H9 (cell line): ENCODE results near the gene EIF4G2. TPM values are rescaled to one million over a fixed set of nuclear protein-coding genes. Genes with fewer than 3 reads are reported as not detected.

ENCODE experiments used
- DNase-seq: peaks from one replicate; pipeline ENCODE4 v3.0.0-alpha.2; 2017
- H2AFZ ChIP-seq: one replicate; pipeline ENCODE4 v1.6.1; 2013; ENCODE audit warnings: mild to moderate bottlenecking, low read length, control low read depth, moderate library complexity
- H2AK5ac ChIP-seq: 2 replicates; pipeline ENCODE4 v1.6.1; 2013; ENCODE audit warnings: low read length, control low read depth, mixed read lengths; ENCODE audit not compliant: insufficient read length
- H2BK120ac ChIP-seq: one replicate; pipeline ENCODE4 v1.6.1; 2013; ENCODE audit warnings: low read depth, mild to moderate bottlenecking, low read length, control low read depth, inconsistent platforms; ENCODE audit not compliant: poor library complexity, severe bottlenecking
- H2BK12ac ChIP-seq: 2 replicates; pipeline ENCODE4 v1.6.1; 2013; ENCODE audit warnings: low read length, control low read depth, mixed read lengths, low read depth; ENCODE audit not compliant: insufficient read length
- H2BK15ac ChIP-seq: 2 replicates; pipeline ENCODE4 v1.6.1; 2013; ENCODE audit warnings: low read depth, low read length, control low read depth
- H2BK20ac ChIP-seq: one replicate; pipeline ENCODE4 v1.6.1; 2013; ENCODE audit warnings: low read depth, mild to moderate bottlenecking, low read length, control low read depth, inconsistent platforms; ENCODE audit not compliant: poor library complexity, severe bottlenecking
- H2BK5ac ChIP-seq: 2 replicates; pipeline ENCODE4 v1.6.1; 2013; ENCODE audit warnings: low read length, control low read depth, mixed read lengths; ENCODE audit not compliant: insufficient read length
- H3K14ac ChIP-seq: 2 replicates; pipeline ENCODE4 v1.6.1; 2013; ENCODE audit warnings: low read length, control low read depth; ENCODE audit not compliant: insufficient read depth
- H3K18ac ChIP-seq: 2 replicates; pipeline ENCODE4 v1.6.1; 2013; ENCODE audit warnings: low read depth, mild to moderate bottlenecking, mixed read lengths, low read length, control low read depth; ENCODE audit not compliant: insufficient read length
- H3K23ac ChIP-seq: 2 replicates; pipeline ENCODE4 v1.6.1; 2013; ENCODE audit warnings: low read length, control low read depth, mixed read lengths, low read depth; ENCODE audit not compliant: insufficient read length
- H3K23me2 ChIP-seq: 2 replicates; pipeline ENCODE4 v1.6.1; 2013; ENCODE audit warnings: low read depth, mild to moderate bottlenecking, mixed read lengths, low read length, control low read depth; ENCODE audit not compliant: insufficient read length, poor library complexity, severe bottlenecking
- H3K27ac ChIP-seq: 2 replicates; pipeline ENCODE4 v1.5.1; 2013; ENCODE audit warnings: low read length, control low read depth, mixed read lengths, low read depth; ENCODE audit not compliant: insufficient read length
- H3K27me3 ChIP-seq: 2 replicates; pipeline ENCODE4 v1.6.1; 2013; ENCODE audit warnings: low read length, control low read depth, inconsistent platforms; ENCODE audit not compliant: insufficient read depth
- H3K4ac ChIP-seq: 2 replicates; pipeline ENCODE4 v1.6.1; 2013; ENCODE audit warnings: low read depth, mild to moderate bottlenecking, control low read depth, inconsistent platforms, low read length, moderate library complexity
- H3K4me1 ChIP-seq: 2 replicates; pipeline ENCODE4 v1.6.1; 2013; ENCODE audit warnings: low read length, control low read depth, inconsistent platforms; ENCODE audit not compliant: insufficient read depth
- H3K4me2 ChIP-seq: 2 replicates; pipeline ENCODE4 v1.6.1; 2013; ENCODE audit warnings: low read length, control low read depth, mixed read lengths; ENCODE audit not compliant: insufficient read length, insufficient read depth
- H3K56ac ChIP-seq: 2 replicates; pipeline ENCODE4 v1.6.1; 2013; ENCODE audit warnings: low read depth, mild to moderate bottlenecking, mixed read lengths, low read length, control low read depth; ENCODE audit not compliant: insufficient read length
- H3K79me1 ChIP-seq: 2 replicates; pipeline ENCODE4 v1.6.1; 2013; ENCODE audit warnings: low read depth, mild to moderate bottlenecking, moderate library complexity, low read length, control low read depth, inconsistent platforms; ENCODE audit not compliant: insufficient read depth, poor library complexity, severe bottlenecking
- H3K79me2 ChIP-seq: 2 replicates; pipeline ENCODE4 v1.6.1; 2013; ENCODE audit warnings: low read length, control low read depth, inconsistent platforms; ENCODE audit not compliant: insufficient read depth
- H3K9ac ChIP-seq: 2 replicates; pipeline ENCODE4 v1.6.1; 2013; ENCODE audit warnings: low read length, control low read depth, mixed read lengths; ENCODE audit not compliant: insufficient read length; ENCODE audit errors: extremely low read depth
- H3K9me3 ChIP-seq: one replicate; pipeline ENCODE4 v1.6.1; 2013; ENCODE audit warnings: low read depth, low read length, inconsistent platforms; ENCODE audit not compliant: control insufficient read depth
- H3T11ph ChIP-seq: one replicate; pipeline ENCODE4 v1.6.1; 2013; ENCODE audit warnings: mild to moderate bottlenecking, low read length, control low read depth, inconsistent platforms
- H4K20me1 ChIP-seq: one replicate; pipeline ENCODE4 v1.6.1; 2013; ENCODE audit not compliant: control insufficient read depth, insufficient read length, insufficient read depth
- H4K5ac ChIP-seq: 2 replicates; pipeline ENCODE4 v1.6.1; 2013; ENCODE audit warnings: low read depth, mild to moderate bottlenecking, mixed read lengths, low read length, control low read depth; ENCODE audit not compliant: insufficient read length
- H4K8ac ChIP-seq: replicated peaks from 2 replicates; pipeline ENCODE4 v1.6.1; 2013; ENCODE audit warnings: low read length, control low read depth, mixed read lengths, low read depth; ENCODE audit not compliant: insufficient read length
- H4K91ac ChIP-seq: 2 replicates; pipeline ENCODE4 v1.6.1; 2013; ENCODE audit warnings: low read depth, mild to moderate bottlenecking, moderate library complexity, mixed read lengths, low read length, control low read depth; ENCODE audit not compliant: insufficient read length
- H3K27ac Mint-ChIP-seq, 3 experiments: 2 replicates in 2 of 3; 3 replicates in 1 of 3; pipeline ENCODE4 v1.8.0; 2020 to 2021; ENCODE audit warnings: mixed read lengths in 3 of 3, mild to moderate bottlenecking in 1 of 3, moderate library complexity in 1 of 3
- H3K27me3 Mint-ChIP-seq: 2 replicates; pipeline ENCODE4 v1.8.0; 2021; ENCODE audit warnings: low read depth, mild to moderate bottlenecking, moderate library complexity, mixed read lengths
- H3K36me3 Mint-ChIP-seq, 3 experiments: 2 replicates in 2 of 3; 3 replicates in 1 of 3; pipeline ENCODE4 v1.8.0; 2020 to 2021; ENCODE audit warnings: low read depth in 3 of 3, mixed read lengths in 3 of 3; ENCODE audit not compliant: insufficient read depth in 1 of 3
- H3K4me1 Mint-ChIP-seq, 2 experiments: 2 replicates each; pipeline ENCODE4 v1.8.0; 2020; ENCODE audit warnings: mixed read lengths in 2 of 2
- H3K4me3 Mint-ChIP-seq, 2 experiments: 2 replicates in 1 of 2; 3 replicates in 1 of 2; pipeline ENCODE4 v1.8.0; 2020 to 2021; ENCODE audit warnings: mild to moderate bottlenecking in 2 of 2, mixed read lengths in 2 of 2, moderate library complexity in 1 of 2
- H3K9me3 Mint-ChIP-seq, 2 experiments: 2 replicates in 1 of 2; 3 replicates in 1 of 2; pipeline ENCODE4 v1.8.0; 2020; ENCODE audit warnings: mild to moderate bottlenecking in 2 of 2, mixed read lengths in 2 of 2, moderate library complexity in 1 of 2
- CTCF ChIP-seq: fragments of 200-600 bp; sonication (generic); conservative IDR thresholded peaks from 3 replicates; pipeline ENCODE4 v1.8.0; 2021; ENCODE audit warnings: antibody characterized with exemption, mild to moderate bottlenecking
- WGBS: extraction: QIAGEN DNeasy Blood & Tissue Kit; methylation state at CpG from one replicate; pipeline ENCODE4 v1.1.7; 2013; ENCODE audit warnings: missing lambda C conversion rate, low lambda C conversion rate, mixed read lengths; ENCODE audit not compliant: insufficient read length; ENCODE audit errors: extremely low coverage; 5-methylcytosine and 5-hydroxymethylcytosine counted together
- total RNA-seq: library from RNA; stranded (reverse); gene quantifications from 2 replicates; pipeline ENCODE4 v1.2.1, GENCODE V29; 2021

The EIF4G2 gene
- total RNA-seq, 1 experiment from 2014 or later, result 1,013 TPM

- Histone ChIP-seq H3K27me3 (no peaks in the 10 kb centered on the region), H3K4ac (no peak overlapping the region), H3K14ac (no peak overlapping the region), H3K79me2 (no peaks in the 10 kb centered on the region), H3K4me2 (no peak overlapping the region), H2BK12ac (no peak overlapping the region), H2BK20ac (no peak overlapping the region), H3K18ac (no peak overlapping the region), H3K9me3 (no peaks in the 10 kb centered on the region), H3T11ph (no peak overlapping the region), H3K9ac (no peak overlapping the region), H3K4me1 (no peaks in the 10 kb centered on the region), H3K79me1 (no peaks in the 10 kb centered on the region), H2AK5ac (no peak overlapping the region), H4K20me1 (no peaks in the 10 kb centered on the region), H2BK5ac (no peak overlapping the region), H3K27ac (no peak overlapping the region), H4K5ac (no peak overlapping the region), H2BK120ac (no peak overlapping the region), H4K8ac (no peak overlapping the region), H2AFZ (no peak overlapping the region), H2BK15ac (no peak overlapping the region), H4K91ac (no peak overlapping the region), H3K56ac (no peak overlapping the region), H3K23me2 (no peaks in the 10 kb centered on the region), H3K23ac (no peak overlapping the region)
- Mint-ChIP-seq H3K36me3 (peaks cover 7 to 39% (median 21%) of the 10 kb centered on the region in 3 experiments; a peak in 6 of 7 replicates), H3K4me3 (no peak overlapping the region), H3K9me3 (no peaks in the 10 kb centered on the region), H3K27ac (no peak overlapping the region), H3K27me3 (no peaks in the 10 kb centered on the region), H3K4me1 (peaks cover 6 to 17% of the 10 kb centered on the region in 2 experiments)
- no peak for DNase-seq
- WGBS, result no CpG with 5 or more reads among the region's 4 CpGs
- TF ChIP-seq CTCF, result no peak
Observed at GRCh38 chr11:10763766-10764165, 45.0 kb downstream of the EIF4G2 start.
